Peyer's patch (tissue), 4 donors: ENCODE data around the gene CDC25C.

ENCODE experiments used
- CTCF ChIP-seq, 6 experiments: fragments of 450-650 bp in 4 of 6; fragments of 200-600 bp in 2 of 6; sonication (generic) in 1 of 6; IDR thresholded peaks; one replicate each; pipeline ENCODE4 v1.5.1; 2017 to 2019; ENCODE audit warnings: antibody characterized with exemption in 6 of 6, mild to moderate bottlenecking in 3 of 6, moderate library complexity in 1 of 6
- POLR2A ChIP-seq, 2 donors: fragments of 450-650 bp; IDR thresholded peaks; one replicate each; pipeline ENCODE4 v1.5.1; 2017; ENCODE audit warnings: antibody characterized with exemption in 2 of 2, mild to moderate bottlenecking in 2 of 2, moderate library complexity in 2 of 2

DNA sequence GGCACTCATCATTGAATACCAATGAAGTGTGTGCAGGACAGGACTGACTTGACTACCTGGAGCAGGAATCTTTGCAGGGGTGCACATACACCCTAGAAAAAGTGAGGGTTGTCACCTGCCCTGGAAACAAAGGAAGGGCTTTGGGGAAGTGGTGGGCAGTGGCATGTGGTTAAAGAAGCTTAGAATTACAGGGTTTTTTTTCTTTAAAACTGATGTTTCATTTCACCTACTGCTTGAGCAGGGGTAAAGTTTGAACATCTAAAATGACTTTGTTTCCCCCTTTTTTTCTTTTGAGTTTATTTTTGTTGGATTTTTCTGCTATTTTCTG, 18.9 kb upstream of the CDC25C start:
- TF ChIP-seq CTCF (IDR thresholded peaks at IDR 0.05) (no peak), POLR2A (IDR thresholded peaks at IDR 0.05) (no peak)
